K562 (cell line): ENCODE measurements around the gene GAPVD1. TPM values are rescaled to one million over a fixed set of nuclear protein-coding genes. Genes with fewer than 3 reads are reported as not detected.

Source experiments
- ETV5 ChIP-seq: sonication (generic); formaldehyde crosslinking; IDR thresholded peaks from 2 replicates; pipeline ENCODE4 v1.4.0; 2020; ENCODE audit warnings: low read depth, mild to moderate bottlenecking, missing genetic modification reagents
- LARP7 ChIP-seq: fragments of 450-650 bp; IDR thresholded peaks from 2 replicates; pipeline ENCODE4 v1.6.1; 2016
- MBD2 ChIP-seq: sonication (generic); IDR thresholded peaks from 2 replicates; pipeline ENCODE4 v1.6.1; 2016; ENCODE audit warnings: low read depth, borderline replicate concordance
- ZBTB40 ChIP-seq, 2 experiments: fragments of 450-650 bp in 1 of 2; sonication (generic) in 1 of 2; formaldehyde crosslinking in 1 of 2; IDR thresholded peaks; 2 replicates each; pipeline versions ENCODE4 v1.7.1 to v1.9.0; 2016 to 2022; ENCODE audit warnings: inconsistent platforms in 1 of 2, mild to moderate bottlenecking in 1 of 2, missing genetic modification reagents in 1 of 2
- polyA plus RNA-seq, 8 experiments: library from polyadenylated mRNA; depleted of rRNA in 4 of 8; stranded (reverse) in 5 of 8; unstranded in 3 of 8; fragments of >200 nt; fragmentation: Nextera tagmentation in 2 of 8; fragmentation: Illumina TruSeq in 1 of 8; extraction: Ambion mirVana in 2 of 8; extraction: Trizol in 1 of 8; gene quantifications; 2 replicates each; pipeline versions ENCODE4 v1.2.1 to v1.2.3, GENCODE V29; 2011 to 2014; ENCODE audit warnings: inconsistent platforms in 1 of 8, missing spikeins in 1 of 8
- total RNA-seq, 7 experiments: library from RNA; depleted of rRNA in 6 of 7; stranded (reverse); fragments of >200 nt in 6 of 7; fragmentation: Illumina TruSeq in 2 of 7; extraction: Trizol in 2 of 7; gene quantifications; 2 replicates each; pipeline versions ENCODE4 v1.2.1 to v1.2.3, GENCODE V29; 2011 to 2021; ENCODE audit warnings: low replicate concordance in 1 of 7
- TF ChIP-seq, protein P1 (sequence below): fragments of 250-450 bp; sonication (Bioruptor Pico); IDR thresholded peaks from 2 replicates; pipeline ENCODE4 v1.4.0; 2020
- TF ChIP-seq, protein P2 (sequence below), 2 experiments: fragments of 450-650 bp; IDR thresholded peaks; 2 replicates each; pipeline ENCODE4 v1.6.1; 2018; ENCODE audit warnings: mild to moderate bottlenecking in 2 of 2, low read depth in 1 of 2; ENCODE audit not compliant: partially characterized antibody in 2 of 2

GAPVD1 gene
- total and polyA plus RNA-seq, 9 of the 15 experiments (the other 6 are each of a cell fraction or from before 2014, with no cell fraction given): 9.5 to 66.1 (median 45.5) TPM

GRCh38 chr9:125261501-125262293 is at the start of gene GAPVD1 (continued):
- peak; percentile 91 for TF ChIP-seq ZBTB40 (IDR thresholded peaks at IDR 0.05)
- no peak for TF ChIP-seq ZBTB40 (CRISPR knock-in tag; IDR thresholded peaks at IDR 0.05)
- TF ChIP-seq, protein P1, sequence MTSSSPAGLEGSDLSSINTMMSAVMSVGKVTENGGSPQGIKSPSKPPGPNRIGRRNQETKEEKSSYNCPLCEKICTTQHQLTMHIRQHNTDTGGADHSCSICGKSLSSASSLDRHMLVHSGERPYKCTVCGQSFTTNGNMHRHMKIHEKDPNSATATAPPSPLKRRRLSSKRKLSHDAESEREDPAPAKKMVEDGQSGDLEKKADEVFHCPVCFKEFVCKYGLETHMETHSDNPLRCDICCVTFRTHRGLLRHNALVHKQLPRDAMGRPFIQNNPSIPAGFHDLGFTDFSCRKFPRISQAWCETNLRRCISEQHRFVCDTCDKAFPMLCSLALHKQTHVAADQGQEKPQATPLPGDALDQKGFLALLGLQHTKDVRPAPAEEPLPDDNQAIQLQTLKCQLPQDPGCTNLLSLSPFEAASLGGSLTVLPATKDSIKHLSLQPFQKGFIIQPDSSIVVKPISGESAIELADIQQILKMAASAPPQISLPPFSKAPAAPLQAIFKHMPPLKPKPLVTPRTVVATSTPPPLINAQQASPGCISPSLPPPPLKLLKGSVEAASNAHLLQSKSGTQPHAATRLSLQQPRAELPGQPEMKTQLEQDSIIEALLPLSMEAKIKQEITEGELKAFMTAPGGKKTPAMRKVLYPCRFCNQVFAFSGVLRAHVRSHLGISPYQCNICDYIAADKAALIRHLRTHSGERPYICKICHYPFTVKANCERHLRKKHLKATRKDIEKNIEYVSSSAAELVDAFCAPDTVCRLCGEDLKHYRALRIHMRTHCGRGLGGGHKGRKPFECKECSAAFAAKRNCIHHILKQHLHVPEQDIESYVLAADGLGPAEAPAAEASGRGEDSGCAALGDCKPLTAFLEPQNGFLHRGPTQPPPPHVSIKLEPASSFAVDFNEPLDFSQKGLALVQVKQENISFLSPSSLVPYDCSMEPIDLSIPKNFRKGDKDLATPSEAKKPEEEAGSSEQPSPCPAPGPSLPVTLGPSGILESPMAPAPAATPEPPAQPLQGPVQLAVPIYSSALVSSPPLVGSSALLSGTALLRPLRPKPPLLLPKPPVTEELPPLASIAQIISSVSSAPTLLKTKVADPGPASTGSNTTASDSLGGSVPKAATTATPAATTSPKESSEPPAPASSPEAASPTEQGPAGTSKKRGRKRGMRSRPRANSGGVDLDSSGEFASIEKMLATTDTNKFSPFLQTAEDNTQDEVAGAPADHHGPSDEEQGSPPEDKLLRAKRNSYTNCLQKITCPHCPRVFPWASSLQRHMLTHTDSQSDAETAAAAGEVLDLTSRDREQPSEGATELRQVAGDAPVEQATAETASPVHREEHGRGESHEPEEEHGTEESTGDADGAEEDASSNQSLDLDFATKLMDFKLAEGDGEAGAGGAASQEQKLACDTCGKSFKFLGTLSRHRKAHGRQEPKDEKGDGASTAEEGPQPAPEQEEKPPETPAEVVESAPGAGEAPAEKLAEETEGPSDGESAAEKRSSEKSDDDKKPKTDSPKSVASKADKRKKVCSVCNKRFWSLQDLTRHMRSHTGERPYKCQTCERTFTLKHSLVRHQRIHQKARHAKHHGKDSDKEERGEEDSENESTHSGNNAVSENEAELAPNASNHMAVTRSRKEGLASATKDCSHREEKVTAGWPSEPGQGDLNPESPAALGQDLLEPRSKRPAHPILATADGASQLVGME: 0 out of 2 replicates have a peak, but pooled peaks have one; percentile 60
- peak; percentile 94 for TF ChIP-seq ETV5 (CRISPR knock-in tag)
- TF ChIP-seq, protein P2, sequence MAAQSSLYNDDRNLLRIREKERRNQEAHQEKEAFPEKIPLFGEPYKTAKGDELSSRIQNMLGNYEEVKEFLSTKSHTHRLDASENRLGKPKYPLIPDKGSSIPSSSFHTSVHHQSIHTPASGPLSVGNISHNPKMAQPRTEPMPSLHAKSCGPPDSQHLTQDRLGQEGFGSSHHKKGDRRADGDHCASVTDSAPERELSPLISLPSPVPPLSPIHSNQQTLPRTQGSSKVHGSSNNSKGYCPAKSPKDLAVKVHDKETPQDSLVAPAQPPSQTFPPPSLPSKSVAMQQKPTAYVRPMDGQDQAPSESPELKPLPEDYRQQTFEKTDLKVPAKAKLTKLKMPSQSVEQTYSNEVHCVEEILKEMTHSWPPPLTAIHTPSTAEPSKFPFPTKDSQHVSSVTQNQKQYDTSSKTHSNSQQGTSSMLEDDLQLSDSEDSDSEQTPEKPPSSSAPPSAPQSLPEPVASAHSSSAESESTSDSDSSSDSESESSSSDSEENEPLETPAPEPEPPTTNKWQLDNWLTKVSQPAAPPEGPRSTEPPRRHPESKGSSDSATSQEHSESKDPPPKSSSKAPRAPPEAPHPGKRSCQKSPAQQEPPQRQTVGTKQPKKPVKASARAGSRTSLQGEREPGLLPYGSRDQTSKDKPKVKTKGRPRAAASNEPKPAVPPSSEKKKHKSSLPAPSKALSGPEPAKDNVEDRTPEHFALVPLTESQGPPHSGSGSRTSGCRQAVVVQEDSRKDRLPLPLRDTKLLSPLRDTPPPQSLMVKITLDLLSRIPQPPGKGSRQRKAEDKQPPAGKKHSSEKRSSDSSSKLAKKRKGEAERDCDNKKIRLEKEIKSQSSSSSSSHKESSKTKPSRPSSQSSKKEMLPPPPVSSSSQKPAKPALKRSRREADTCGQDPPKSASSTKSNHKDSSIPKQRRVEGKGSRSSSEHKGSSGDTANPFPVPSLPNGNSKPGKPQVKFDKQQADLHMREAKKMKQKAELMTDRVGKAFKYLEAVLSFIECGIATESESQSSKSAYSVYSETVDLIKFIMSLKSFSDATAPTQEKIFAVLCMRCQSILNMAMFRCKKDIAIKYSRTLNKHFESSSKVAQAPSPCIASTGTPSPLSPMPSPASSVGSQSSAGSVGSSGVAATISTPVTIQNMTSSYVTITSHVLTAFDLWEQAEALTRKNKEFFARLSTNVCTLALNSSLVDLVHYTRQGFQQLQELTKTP (IDR thresholded peaks at IDR 0.05; ENCODE audit: low read depth in 1 of 2, partially characterized antibody in 2 of 2): peak in 1 of 2 experiments; percentile 68
- peak; percentile 63; the same call in 1 of the 2 replicates for TF ChIP-seq LARP7
- TF ChIP-seq MBD2: 0 out of 2 replicates have a peak, but pooled peaks have one; percentile 18
